Measurements from ENCODE around the gene CRYBB2. TPM values are rescaled to one million over a fixed set of nuclear protein-coding genes. Genes with fewer than 3 reads are reported as not detected.

CRYBB2 gene
- total and polyA plus RNA-seq, 2 donors (not counting 1 experiment from before 2014, with no cell fraction given): not detected

GRCh38 chr22:25221790-25222189, 2.4 kb downstream of the CRYBB2 start:
- H3K9me3 ChIP-seq (ENCODE audit: control extremely low read depth in 1 of 3, control insufficient read depth in 2 of 3, insufficient read depth in 1 of 3, low read length in 2 of 3): no peaks in the 10 kb centered on the region
- H3K27ac Mint-ChIP-seq: no peak overlapping the region
- WGBS (ENCODE audit: insufficient coverage): 77% methylated on average over 7 of the region's 8 CpGs
- DNase-seq: no peak
- H2AFZ ChIP-seq (ENCODE audit: insufficient read depth, low read depth, low read length, poor library complexity, severe bottlenecking): no peak overlapping the region
- H3K27ac ChIP-seq (ENCODE audit: low read length in 2 of 2): no peak overlapping the region
- H3K9me3 Mint-ChIP-seq (ENCODE audit: insufficient read depth): no peaks in the 10 kb centered on the region
- H3K4me1 Mint-ChIP-seq: no peaks in the 10 kb centered on the region
- ChIA-PET CTCF (no interaction called here), POLR2A (no interaction called here)
- no peaks in the 10 kb centered on the region for H4K20me1 ChIP-seq (ENCODE audit: control insufficient read depth, insufficient read depth, low read length, poor library complexity, severe bottlenecking)
- ATAC-seq (ENCODE audit: low read depth): no peak
- no peak overlapping the region for H3K4me2 ChIP-seq (replicated peaks; ENCODE audit: low read depth, low read length, poor library complexity, severe bottlenecking)
- no peaks in the 10 kb centered on the region for H3K36me3 ChIP-seq (replicated peaks in 1 of 2; ENCODE audit: control extremely low read depth in 1 of 2, control insufficient read depth in 1 of 2, extremely low read depth in 1 of 2, insufficient read depth in 2 of 2, low read length in 1 of 2)
- H3K4me1 ChIP-seq (ENCODE audit: control insufficient read depth in 2 of 2, insufficient read depth in 2 of 2, low read length in 2 of 2): no peaks in the 10 kb centered on the region
- H3K4me3 ChIP-seq (ENCODE audit: control extremely low read depth in 1 of 5, extremely low read depth in 1 of 5, insufficient read depth in 1 of 5, low read depth in 2 of 5, low read length in 4 of 5): no peak overlapping the region
- H3K27me3 ChIP-seq (replicated peaks in 1 of 4; ENCODE audit: control extremely low read depth in 1 of 4, control insufficient read depth in 3 of 4, insufficient read depth in 4 of 4, low read length in 3 of 4): peaks cover 0 to 13% (median 3%) of the 10 kb centered on the region in 4 experiments
- intact Hi-C loops (cut with micrococcal nuclease): no loop called here
- TF ChIP-seq, protein P1, sequence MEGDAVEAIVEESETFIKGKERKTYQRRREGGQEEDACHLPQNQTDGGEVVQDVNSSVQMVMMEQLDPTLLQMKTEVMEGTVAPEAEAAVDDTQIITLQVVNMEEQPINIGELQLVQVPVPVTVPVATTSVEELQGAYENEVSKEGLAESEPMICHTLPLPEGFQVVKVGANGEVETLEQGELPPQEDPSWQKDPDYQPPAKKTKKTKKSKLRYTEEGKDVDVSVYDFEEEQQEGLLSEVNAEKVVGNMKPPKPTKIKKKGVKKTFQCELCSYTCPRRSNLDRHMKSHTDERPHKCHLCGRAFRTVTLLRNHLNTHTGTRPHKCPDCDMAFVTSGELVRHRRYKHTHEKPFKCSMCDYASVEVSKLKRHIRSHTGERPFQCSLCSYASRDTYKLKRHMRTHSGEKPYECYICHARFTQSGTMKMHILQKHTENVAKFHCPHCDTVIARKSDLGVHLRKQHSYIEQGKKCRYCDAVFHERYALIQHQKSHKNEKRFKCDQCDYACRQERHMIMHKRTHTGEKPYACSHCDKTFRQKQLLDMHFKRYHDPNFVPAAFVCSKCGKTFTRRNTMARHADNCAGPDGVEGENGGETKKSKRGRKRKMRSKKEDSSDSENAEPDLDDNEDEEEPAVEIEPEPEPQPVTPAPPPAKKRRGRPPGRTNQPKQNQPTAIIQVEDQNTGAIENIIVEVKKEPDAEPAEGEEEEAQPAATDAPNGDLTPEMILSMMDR (IDR thresholded peaks at IDR 0.05): no peak
- no peak for TF ChIP-seq EZH2 (IDR thresholded peaks at IDR 0.05; ENCODE audit: borderline replicate concordance, insufficient read depth, low read depth, low read length, poor library complexity, severe bottlenecking)
- no peak overlapping the region for H3K9ac ChIP-seq (ENCODE audit: low read length)
- peaks cover 19% of the 10 kb centered on the region for H3K27me3 Mint-ChIP-seq
- H3K4me3 Mint-ChIP-seq: no peak overlapping the region
- no peaks in the 10 kb centered on the region for H3K79me2 ChIP-seq (ENCODE audit: control insufficient read depth, insufficient read depth, low read length)

DNA sequence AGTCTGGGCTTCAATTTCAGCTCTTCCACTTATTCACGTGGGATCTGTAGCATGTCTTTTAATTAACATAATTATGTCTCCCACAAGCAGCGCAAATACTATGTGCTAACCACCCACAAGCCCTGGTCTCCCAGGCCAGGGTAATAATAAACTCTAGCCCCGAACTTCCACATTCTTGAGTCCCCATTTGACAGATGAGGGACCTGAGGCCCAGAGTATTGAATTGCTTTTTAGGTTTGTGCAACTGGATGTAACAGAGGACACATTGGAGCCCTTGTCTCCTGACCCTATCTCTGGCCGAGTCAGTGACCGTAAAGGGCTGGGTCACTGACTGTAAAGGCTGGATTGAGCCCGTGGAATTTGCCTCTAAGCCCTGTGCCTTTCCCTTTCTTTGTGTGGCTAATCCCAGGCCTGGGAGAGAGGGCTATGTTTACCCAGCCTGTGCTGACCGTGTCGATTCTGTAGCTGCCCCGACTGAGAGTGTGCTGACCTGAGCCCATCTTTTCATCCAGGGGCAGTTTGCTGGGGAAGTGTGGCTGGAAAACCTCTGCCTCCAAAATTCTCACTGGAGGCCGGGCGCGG, 3.9 kb downstream of the CRYBB2 start:
- ATAC-seq (ENCODE audit: low read depth): no peak
- intact Hi-C loops (cut with micrococcal nuclease): no loop called here
- no peak for TF ChIP-seq EZH2 (IDR thresholded peaks at IDR 0.05; ENCODE audit: borderline replicate concordance, insufficient read depth, low read depth, low read length, poor library complexity, severe bottlenecking)
- TF ChIP-seq, protein P1 (IDR thresholded peaks at IDR 0.05): no peak

More for the DNA sequence above, 3.9 kb downstream of the CRYBB2 start:
- H3K4me3 Mint-ChIP-seq: no peak overlapping the region
- H3K27ac Mint-ChIP-seq: no peak overlapping the region
- Histone ChIP-seq H4K20me1 (ENCODE audit: control insufficient read depth, insufficient read depth, low read length, poor library complexity, severe bottlenecking) (no peaks in the 10 kb centered on the region), H2AFZ (ENCODE audit: insufficient read depth, low read depth, low read length, poor library complexity, severe bottlenecking) (no peak overlapping the region), H3K79me2 (ENCODE audit: control insufficient read depth, insufficient read depth, low read length) (no peaks in the 10 kb centered on the region), H3K36me3 (replicated peaks in 1 of 2; ENCODE audit: control extremely low read depth in 1 of 2, control insufficient read depth in 1 of 2, extremely low read depth in 1 of 2, insufficient read depth in 2 of 2, low read length in 1 of 2) (no peaks in the 10 kb centered on the region), H3K9ac (ENCODE audit: low read length) (no peak overlapping the region), H3K4me2 (replicated peaks; ENCODE audit: low read depth, low read length, poor library complexity, severe bottlenecking) (no peak overlapping the region), H3K4me3 (ENCODE audit: control extremely low read depth in 1 of 5, extremely low read depth in 1 of 5, insufficient read depth in 1 of 5, low read depth in 2 of 5, low read length in 4 of 5) (no peak overlapping the region), H3K4me1 (ENCODE audit: control insufficient read depth in 2 of 2, insufficient read depth in 2 of 2, low read length in 2 of 2) (no peaks in the 10 kb centered on the region), H3K9me3 (ENCODE audit: control extremely low read depth in 1 of 3, control insufficient read depth in 2 of 3, insufficient read depth in 1 of 3, low read length in 2 of 3) (no peaks in the 10 kb centered on the region), H3K27ac (ENCODE audit: low read length in 2 of 2) (no peak overlapping the region), H3K27me3 (replicated peaks in 1 of 4; ENCODE audit: control extremely low read depth in 1 of 4, control insufficient read depth in 3 of 4, insufficient read depth in 4 of 4, low read length in 3 of 4) (peaks cover 0 to 13% (median 3%) of the 10 kb centered on the region in 4 experiments)
- POLR2A ChIA-PET: no interaction called here
- 90% methylated on average over 7 of the region's 12 CpGs for WGBS (ENCODE audit: insufficient coverage)
- DNase-seq: no peak
- CTCF ChIA-PET: no interaction called here
- no peaks in the 10 kb centered on the region for H3K9me3 Mint-ChIP-seq (ENCODE audit: insufficient read depth)
- peaks cover 19% of the 10 kb centered on the region for H3K27me3 Mint-ChIP-seq
- H3K4me1 Mint-ChIP-seq: no peaks in the 10 kb centered on the region
